Liver (tissue), 9 donors: ENCODE data around the gene FOXG1. TPM values are rescaled to one million over a fixed set of nuclear protein-coding genes. Genes with fewer than 3 reads are reported as not detected.

Experiments
- DNase-seq: peaks from one replicate; pipeline ENCODE4 v3.0.0-alpha.2; 2017; ENCODE audit warnings: low spot score
- H3K27ac ChIP-seq, 2 donors: one replicate each; pipeline ENCODE4 v1.7.0; 2013; ENCODE audit warnings: inconsistent platforms in 2 of 2, low read length in 2 of 2, control low read depth in 1 of 2, low read depth in 1 of 2, mild to moderate bottlenecking in 1 of 2
- H3K27me3 ChIP-seq, 4 donors: one replicate each; pipeline versions ENCODE4 v1.6.1 to v1.7.0; 2013; ENCODE audit warnings: low read length in 3 of 4, inconsistent platforms in 1 of 4, mild to moderate bottlenecking in 1 of 4, moderate library complexity in 1 of 4; ENCODE audit not compliant: control insufficient read depth in 4 of 4, insufficient read depth in 4 of 4
- H3K36me3 ChIP-seq, 4 donors: one replicate each; pipeline versions ENCODE4 v1.6.1 to v1.7.0; 2013; ENCODE audit warnings: low read length in 3 of 4, mild to moderate bottlenecking in 3 of 4, low read depth in 1 of 4, moderate library complexity in 1 of 4; ENCODE audit not compliant: control insufficient read depth in 4 of 4, insufficient read depth in 3 of 4
- H3K4me1 ChIP-seq, 4 donors: one replicate each; pipeline versions ENCODE4 v1.6.1 to v1.7.0; 2013; ENCODE audit warnings: low read length in 3 of 4, mild to moderate bottlenecking in 3 of 4, moderate library complexity in 1 of 4; ENCODE audit not compliant: control insufficient read depth in 4 of 4, insufficient read depth in 4 of 4
- H3K4me3 ChIP-seq, 3 donors: one replicate each; pipeline versions ENCODE4 v1.6.1 to v1.7.0; 2013; ENCODE audit warnings: low read length in 3 of 3, control low read depth in 1 of 3, low read depth in 1 of 3, mild to moderate bottlenecking in 1 of 3
- H3K9ac ChIP-seq, 2 donors: one replicate each; pipeline ENCODE4 v1.7.0; 2013; ENCODE audit warnings: low read length in 2 of 2, mild to moderate bottlenecking in 2 of 2, moderate library complexity in 2 of 2, control low read depth in 1 of 2, low read depth in 1 of 2
- H3K9me3 ChIP-seq, 4 donors: one replicate each; pipeline versions ENCODE4 v1.6.1 to v1.7.0; 2013; ENCODE audit warnings: low read length in 3 of 4; ENCODE audit not compliant: control insufficient read depth in 4 of 4
- ATF3 ChIP-seq: IDR thresholded peaks from 2 replicates; pipeline ENCODE4 v1.6.1; 2016; ENCODE audit warnings: antibody characterized with exemption
- EGR1 ChIP-seq, 2 donors: IDR thresholded peaks; 2 replicates each; pipeline ENCODE4 v1.6.1; 2016 to 2018; ENCODE audit warnings: antibody characterized with exemption in 2 of 2, low read depth in 2 of 2
- FOXA1 ChIP-seq: IDR thresholded peaks from 2 replicates; pipeline ENCODE4 v1.6.1; 2016; ENCODE audit warnings: antibody characterized with exemption
- GABPA ChIP-seq, 2 donors: IDR thresholded peaks in 1 of 2; conservative IDR thresholded peaks in 1 of 2; 2 replicates each; pipeline ENCODE4 v1.6.1; 2016; ENCODE audit warnings: antibody characterized with exemption in 2 of 2, mild to moderate bottlenecking in 1 of 2, moderate library complexity in 1 of 2
- HNF4A ChIP-seq, 2 donors: conservative IDR thresholded peaks; 2 replicates each; pipeline ENCODE4 v1.6.1; 2016; ENCODE audit warnings: antibody characterized with exemption in 2 of 2, mild to moderate bottlenecking in 2 of 2
- HNF4G ChIP-seq: IDR thresholded peaks from 2 replicates; pipeline ENCODE4 v1.6.1; 2016; ENCODE audit warnings: antibody characterized with exemption
- MAX ChIP-seq: IDR thresholded peaks from 2 replicates; pipeline ENCODE4 v1.6.1; 2016; ENCODE audit warnings: antibody characterized with exemption
- NR2F2 ChIP-seq: IDR thresholded peaks from 2 replicates; pipeline ENCODE4 v1.6.1; 2016; ENCODE audit warnings: antibody characterized with exemption
- RAD21 ChIP-seq, 2 donors: IDR thresholded peaks; 2 replicates each; pipeline ENCODE4 v1.6.1; 2016; ENCODE audit warnings: antibody characterized with exemption in 2 of 2, mild to moderate bottlenecking in 2 of 2
- REST ChIP-seq: IDR thresholded peaks from 2 replicates; pipeline ENCODE4 v1.6.1; 2016; ENCODE audit warnings: antibody characterized with exemption, mild to moderate bottlenecking
- SP1 ChIP-seq: IDR thresholded peaks from 2 replicates; pipeline ENCODE4 v1.6.1; 2018; ENCODE audit warnings: antibody characterized with exemption, mild to moderate bottlenecking
- TAF1 ChIP-seq: conservative IDR thresholded peaks from 2 replicates; pipeline ENCODE4 v1.6.1; 2016; ENCODE audit warnings: antibody characterized with exemption, mild to moderate bottlenecking
- YY1 ChIP-seq: IDR thresholded peaks from 2 replicates; pipeline ENCODE4 v1.6.1; 2016; ENCODE audit warnings: antibody characterized with exemption, mild to moderate bottlenecking
- WGBS: extraction: QIAGEN DNeasy Blood & Tissue Kit; methylation state at CpG from one replicate; pipeline ENCODE4 v1.1.7; 2013; 5-methylcytosine and 5-hydroxymethylcytosine counted together
- polyA plus RNA-seq, 2 donors: library from polyadenylated mRNA; stranded (reverse) in 1 of 2; unstranded in 1 of 2; fragments of 200-250 nt in 1 of 2; fragments of >200 nt in 1 of 2; fragmentation: Nextera tagmentation in 1 of 2; extraction: Ambion mirVana in 1 of 2; gene quantifications; one replicate each; pipeline versions ENCODE4 v1.2.1 to v1.2.3, GENCODE V29; 2013 to 2015
- total RNA-seq, 2 donors: library from RNA; depleted of rRNA; stranded (reverse); fragments of >200 nt; gene quantifications; one replicate each; pipeline ENCODE4 v1.2.3, GENCODE V29; 2014
- TF ChIP-seq, protein P1 (sequence below): fragments of 150-350 bp; IDR thresholded peaks from 2 replicates; pipeline ENCODE4 v1.5.1; 2017; ENCODE audit warnings: improper control_type of control experiment, low read depth, low read length; ENCODE audit not compliant: missing input control
- donor health status: healthy.
- donor health status: healthy.
- donor health status: healthy.
- donor health status: healthy.
- donor health status: healthy.

FOXG1 gene
- total and polyA plus RNA-seq, 4 donors, result not detected

- DNase-seq, result no peak
- Histone ChIP-seq H3K9me3 (no peaks in the 10 kb centered on the region), H3K4me3 (no peak overlapping the region), H3K27ac (no peak overlapping the region), H3K36me3 (no peaks in the 10 kb centered on the region), H3K4me1 (peaks cover 0 to 20% (median under 1%) of the 10 kb centered on the region in 4 donors), H3K27me3 (peaks cover 9 to 43% (median 30%) of the 10 kb centered on the region in 4 donors), H3K9ac (no peak overlapping the region)
- WGBS, result 11% methylated on average over 7 of the region's 7 CpGs
- TF ChIP-seq EGR1 (IDR thresholded peaks at IDR 0.05; ENCODE audit: low read depth in 2 of 2), result no peak
Measured at GRCh38 chr14:28757786-28758185, 8.8 kb upstream of the FOXG1 start.

DNA sequence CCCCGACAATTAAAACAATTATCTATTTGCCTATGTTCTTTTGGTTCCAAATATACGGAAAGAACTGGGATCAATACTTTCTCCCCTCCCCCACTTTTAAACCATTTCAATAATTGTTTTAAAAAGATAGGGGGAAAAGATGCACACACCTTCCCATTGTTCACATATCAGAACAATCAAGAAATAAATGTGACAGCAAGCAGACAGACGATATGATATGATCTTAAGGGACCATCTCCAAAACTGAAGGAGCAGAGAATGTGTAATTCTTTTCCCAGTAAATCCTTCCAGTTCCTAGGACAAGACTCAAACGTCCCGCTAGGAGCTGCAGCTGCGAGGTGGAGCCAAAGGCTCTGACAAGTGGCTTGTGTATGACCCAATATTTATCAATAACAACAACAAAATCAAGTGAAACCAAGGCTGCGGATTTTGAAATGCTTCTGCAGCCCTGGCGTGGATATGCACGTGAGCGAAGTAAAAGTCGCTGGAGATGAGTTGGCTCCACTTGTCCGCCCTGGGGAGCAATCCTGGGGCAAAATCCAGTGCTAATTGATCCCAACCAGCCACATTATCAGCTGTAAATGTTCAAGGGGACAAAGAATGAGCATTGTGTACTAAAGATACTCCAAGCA is 8.2 kb upstream of the FOXG1 start:
- peaks cover 0 to 20% (median under 1%) of the 10 kb centered on the region in 4 donors for H3K4me1 ChIP-seq
- no peaks in the 10 kb centered on the region for H3K9me3 ChIP-seq
- H3K27me3 ChIP-seq, result peaks cover 9 to 46% (median 30%) of the 10 kb centered on the region in 4 donors
- H3K9ac ChIP-seq, result no peak overlapping the region
- no peak for TF ChIP-seq TAF1
- TF ChIP-seq YY1, result no peak
- no peak for TF ChIP-seq EGR1 (IDR thresholded peaks at IDR 0.05; ENCODE audit: low read depth in 2 of 2)
- no peak for TF ChIP-seq MAX
- TF ChIP-seq REST, result no peak
- no peak for TF ChIP-seq GABPA (IDR thresholded peaks at IDR 0.05 in 1 of 2, conservative IDR thresholded peaks at IDR 0.05 in 1 of 2)
- TF ChIP-seq SP1, result no peak
- H3K4me3 ChIP-seq, result no peak overlapping the region
- H3K27ac ChIP-seq, result no peak overlapping the region
- H3K36me3 ChIP-seq, result no peaks in the 10 kb centered on the region
- no peak for DNase-seq
- WGBS, result 7% methylated on average over 12 of the region's 12 CpGs

DNA sequence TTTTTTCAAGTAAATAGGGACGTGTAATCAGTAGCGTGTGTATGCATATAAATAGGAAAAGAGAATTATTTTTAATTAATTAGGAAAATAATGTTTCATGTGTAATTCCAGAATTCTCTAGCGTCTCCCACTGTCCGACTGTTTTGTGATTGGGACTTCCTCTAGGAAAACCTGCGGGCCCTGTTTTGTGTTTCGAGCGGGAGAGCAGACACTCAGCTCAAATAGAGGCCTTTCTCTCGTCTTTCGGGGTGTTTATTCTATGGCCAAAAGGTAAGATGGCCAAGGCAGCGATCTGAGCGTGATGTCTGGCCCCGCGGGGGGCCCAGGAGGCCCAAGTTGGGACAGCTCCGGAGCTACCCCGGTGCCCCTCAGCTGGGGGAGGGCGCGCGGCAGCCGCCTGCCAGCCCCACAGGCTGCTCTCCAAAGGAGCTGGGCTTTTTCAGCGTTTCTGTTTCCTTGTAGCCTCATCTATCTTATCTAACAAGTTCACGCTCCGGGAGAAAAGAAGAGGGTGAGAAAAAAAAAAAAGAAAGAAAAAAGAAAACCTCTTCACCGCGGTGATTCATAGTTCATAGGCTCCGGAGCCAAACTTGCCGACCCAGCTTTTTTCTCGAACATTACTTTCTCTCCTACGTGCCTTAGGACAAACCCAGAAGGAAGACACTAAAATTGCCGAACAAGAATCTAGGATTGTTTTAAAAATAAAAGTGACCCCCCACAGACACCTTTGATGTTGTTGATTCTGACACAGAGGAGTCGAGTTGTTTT is 7.5 kb upstream of the FOXG1 start:
- Histone ChIP-seq H3K9me3 (no peaks in the 10 kb centered on the region), H3K4me1 (peaks cover 0 to 20% (median under 1%) of the 10 kb centered on the region in 4 donors), H3K9ac (no peak overlapping the region), H3K27me3 (peaks cover 9 to 46% (median 31%) of the 10 kb centered on the region in 4 donors), H3K27ac (no peak overlapping the region), H3K36me3 (no peaks in the 10 kb centered on the region), H3K4me3 (no peak overlapping the region)
- no peak for DNase-seq
- 3% methylated on average over 30 of the region's 30 CpGs for WGBS
- TF ChIP-seq RAD21 (IDR thresholded peaks at IDR 0.05) (no peak), NR2F2 (no peak), HNF4A (conservative IDR thresholded peaks at IDR 0.05) (no peak), ATF3 (no peak), FOXA1 (no peak), TAF1 (no peak), HNF4G (no peak), SP1 (no peak), REST (no peak), MAX (no peak)
- TF ChIP-seq, protein P1, sequence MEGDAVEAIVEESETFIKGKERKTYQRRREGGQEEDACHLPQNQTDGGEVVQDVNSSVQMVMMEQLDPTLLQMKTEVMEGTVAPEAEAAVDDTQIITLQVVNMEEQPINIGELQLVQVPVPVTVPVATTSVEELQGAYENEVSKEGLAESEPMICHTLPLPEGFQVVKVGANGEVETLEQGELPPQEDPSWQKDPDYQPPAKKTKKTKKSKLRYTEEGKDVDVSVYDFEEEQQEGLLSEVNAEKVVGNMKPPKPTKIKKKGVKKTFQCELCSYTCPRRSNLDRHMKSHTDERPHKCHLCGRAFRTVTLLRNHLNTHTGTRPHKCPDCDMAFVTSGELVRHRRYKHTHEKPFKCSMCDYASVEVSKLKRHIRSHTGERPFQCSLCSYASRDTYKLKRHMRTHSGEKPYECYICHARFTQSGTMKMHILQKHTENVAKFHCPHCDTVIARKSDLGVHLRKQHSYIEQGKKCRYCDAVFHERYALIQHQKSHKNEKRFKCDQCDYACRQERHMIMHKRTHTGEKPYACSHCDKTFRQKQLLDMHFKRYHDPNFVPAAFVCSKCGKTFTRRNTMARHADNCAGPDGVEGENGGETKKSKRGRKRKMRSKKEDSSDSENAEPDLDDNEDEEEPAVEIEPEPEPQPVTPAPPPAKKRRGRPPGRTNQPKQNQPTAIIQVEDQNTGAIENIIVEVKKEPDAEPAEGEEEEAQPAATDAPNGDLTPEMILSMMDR, result no peak
